Pancreas (tissue), 10 donors: Measurements from ENCODE around the gene EVI2B. TPM values are rescaled to one million over a fixed set of nuclear protein-coding genes. Genes with fewer than 3 reads are reported as not detected.

Source experiments
- ATAC-seq, 4 donors: fragments of 200-7000 bp; cut with Tn5 transposase; one replicate each; pipeline versions ENCODE4 v1.8.0 to v1.9.1; 2020; ENCODE audit warnings: mild to moderate bottlenecking in 4 of 4, moderate library complexity in 4 of 4
- DNase-seq, 6 donors: peaks; one replicate each; pipeline ENCODE4 v3.0.0-alpha.2; 2020
- FAIRE-seq: peaks from 2 replicates; lab custom pipeline; 2012; peaks lifted over from hg19 to GRCh38; lab: Jason Lieb, UNC
- H3K27ac ChIP-seq, 4 donors: fragments of 200-600 bp; sonication (generic); 1 replicate in 3 of 4; 2 replicates in 1 of 4; pipeline versions ENCODE4 v1.5.0 to v1.8.0; 2020
- H3K27me3 ChIP-seq, 4 donors: fragments of 200-600 bp; one replicate each; pipeline ENCODE4 v1.8.0; 2021
- H3K36me3 ChIP-seq, 3 donors: fragments of 200-600 bp; sonication (generic) in 1 of 3; one replicate each; pipeline versions ENCODE4 v1.5.0 to v1.8.0; 2020 to 2021
- H3K4me1 ChIP-seq, 3 donors: fragments of 200-600 bp; one replicate each; pipeline ENCODE4 v1.8.0; 2021
- H3K4me3 ChIP-seq, 4 donors: fragments of 200-600 bp; sonication (generic) in 2 of 4; one replicate each; pipeline versions ENCODE4 v1.5.0 to v1.8.0; 2020 to 2021
- H3K9me3 ChIP-seq, 4 donors: fragments of 200-600 bp; one replicate each; pipeline ENCODE4 v1.8.0; 2021
- WGBS, 2 donors: extraction: QIAGEN DNeasy Blood & Tissue Kit; methylation state at CpG; one replicate each; pipeline ENCODE4 v1.1.7; 2013; 5-methylcytosine and 5-hydroxymethylcytosine counted together
- intact Hi-C, 3 donors: fragments of 100-400 bp; cut with DNase I; formaldehyde crosslinking; loops; one replicate each; pipeline versions ENCODE4 v1.11.1 to v1.14.2; 2022
- polyA plus RNA-seq, 2 donors: library from polyadenylated mRNA; stranded (reverse); fragments of 200-250 nt; gene quantifications; one replicate each; pipeline ENCODE4 v1.2.3, GENCODE V29; 2013
- total RNA-seq, 6 donors: library from RNA; stranded (reverse); fragmentation: NEBNext Ultra II Directional in 4 of 6; extraction: Animal tissue kit (Norgen Biotek cat#: 25700) in 4 of 6; gene quantifications; one replicate each; pipeline versions ENCODE4 v1.2.1 to v1.2.4, GENCODE V29; 2021 to 2023
- TF ChIP-seq, protein P1 (sequence below), 4 donors: fragments of 200-600 bp; sonication (generic) in 3 of 4; IDR thresholded peaks; one replicate each; pipeline versions ENCODE4 v1.5.0 to v1.8.0; 2021; ENCODE audit warnings: antibody characterized with exemption in 4 of 4
- donor health status: healthy with polysubstance abuse.
- donor health status: DM: no; HTN: no; CAD: no; lungs with moderate emphysema.
- donor health status: DM: no; HTN: no; CAD: no.
- donor health status: control.
- donor health status: control.
- donor health status: Bipolar disorder and iron deficiency.
- donor health status: DM: yes; HTN: yes; CAD: no.
- donor health status: DM: no; HTN: no; CAD: no.
- donor health status: DM: no; HTN: no; CAD: no.
- donor health status: DM: yes; HTN: yes; CAD: no.

Gene EVI2B
- total and polyA plus RNA-seq, 8 donors = 0.12 to 10.7 (median 0.94) TPM

- FAIRE-seq (no peak), ATAC-seq (no peak), DNase-seq (no peak)
- Histone ChIP-seq H3K4me3 (no peak overlapping the region), H3K36me3 (no peaks in the 10 kb centered on the region), H3K9me3 (no peaks in the 10 kb centered on the region), H3K27ac (peak overlapping the region in 1 of 4 donors; percentile 39), H3K4me1 (peaks cover 0 to 8% (median 0%) of the 10 kb centered on the region in 3 donors), H3K27me3 (no peaks in the 10 kb centered on the region)
- intact Hi-C loops = no loop called here
- WGBS, 2 donors = 86 to 89% methylated on average over 3 of the region's 3 CpGs
- TF ChIP-seq, protein P1, sequence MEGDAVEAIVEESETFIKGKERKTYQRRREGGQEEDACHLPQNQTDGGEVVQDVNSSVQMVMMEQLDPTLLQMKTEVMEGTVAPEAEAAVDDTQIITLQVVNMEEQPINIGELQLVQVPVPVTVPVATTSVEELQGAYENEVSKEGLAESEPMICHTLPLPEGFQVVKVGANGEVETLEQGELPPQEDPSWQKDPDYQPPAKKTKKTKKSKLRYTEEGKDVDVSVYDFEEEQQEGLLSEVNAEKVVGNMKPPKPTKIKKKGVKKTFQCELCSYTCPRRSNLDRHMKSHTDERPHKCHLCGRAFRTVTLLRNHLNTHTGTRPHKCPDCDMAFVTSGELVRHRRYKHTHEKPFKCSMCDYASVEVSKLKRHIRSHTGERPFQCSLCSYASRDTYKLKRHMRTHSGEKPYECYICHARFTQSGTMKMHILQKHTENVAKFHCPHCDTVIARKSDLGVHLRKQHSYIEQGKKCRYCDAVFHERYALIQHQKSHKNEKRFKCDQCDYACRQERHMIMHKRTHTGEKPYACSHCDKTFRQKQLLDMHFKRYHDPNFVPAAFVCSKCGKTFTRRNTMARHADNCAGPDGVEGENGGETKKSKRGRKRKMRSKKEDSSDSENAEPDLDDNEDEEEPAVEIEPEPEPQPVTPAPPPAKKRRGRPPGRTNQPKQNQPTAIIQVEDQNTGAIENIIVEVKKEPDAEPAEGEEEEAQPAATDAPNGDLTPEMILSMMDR (IDR thresholded peaks at IDR 0.05) = no peak
These were observed 2.3 kb downstream of the EVI2B start for GRCh38 chr17:31311526-31311925.

DNA sequence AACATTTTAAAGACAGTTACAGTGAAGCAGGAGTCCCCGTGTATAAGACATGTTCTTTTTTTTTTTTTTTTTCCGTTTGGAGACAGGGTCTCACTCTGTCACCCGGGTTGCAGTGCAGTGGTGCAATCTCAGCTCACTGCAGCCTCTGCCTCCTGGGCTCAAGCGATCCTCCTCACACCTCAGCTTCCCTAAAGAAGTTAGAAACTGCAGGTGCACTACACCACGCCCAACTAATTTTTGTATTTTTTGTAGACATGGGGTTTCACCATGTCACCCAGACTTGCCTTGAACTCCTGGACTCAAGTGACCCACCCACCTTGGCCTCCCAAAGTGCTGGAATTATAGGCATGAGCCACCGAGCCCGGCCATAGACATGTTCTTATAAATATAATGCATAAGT is 3.0 kb downstream of the EVI2B start:
- Histone ChIP-seq H3K9me3 (no peaks in the 10 kb centered on the region), H3K4me3 (peak overlapping the region in 1 of 4 donors; percentile 3), H3K27me3 (no peaks in the 10 kb centered on the region), H3K27ac (peak overlapping the region in 1 of 4 donors; percentile 39), H3K36me3 (no peaks in the 10 kb centered on the region), H3K4me1 (peaks cover 0 to 1% (median 0%) of the 10 kb centered on the region in 3 donors)
- TF ChIP-seq, protein P1 (IDR thresholded peaks at IDR 0.05) = no peak
- no peak for DNase-seq
- intact Hi-C loops = no loop called here
- no peak for ATAC-seq
- WGBS, 2 donors = 86% methylated on average over 7 of the region's 7 CpGs
- no peak for FAIRE-seq

GRCh38 chr17:31310260-31310659 is 3.6 kb downstream of the EVI2B start:
- FAIRE-seq (no peak), DNase-seq (no peak), ATAC-seq (peak in 1 of 4 donors; percentile 14)
- intact Hi-C loops = no loop called here
- no peaks in the 10 kb centered on the region for H3K27me3 ChIP-seq
- H3K4me3 ChIP-seq = peak overlapping the region in 1 of 4 donors; percentile 3
- TF ChIP-seq, protein P1 (IDR thresholded peaks at IDR 0.05) = no peak
- WGBS, 2 donors = 39 to 80% methylated on average over 2 of the region's 2 CpGs
- no peaks in the 10 kb centered on the region for H3K4me1 ChIP-seq
- H3K36me3 ChIP-seq = no peaks in the 10 kb centered on the region
- no peaks in the 10 kb centered on the region for H3K9me3 ChIP-seq
- H3K27ac ChIP-seq = peak overlapping the region in 1 of 4 donors; percentile 16

DNA sequence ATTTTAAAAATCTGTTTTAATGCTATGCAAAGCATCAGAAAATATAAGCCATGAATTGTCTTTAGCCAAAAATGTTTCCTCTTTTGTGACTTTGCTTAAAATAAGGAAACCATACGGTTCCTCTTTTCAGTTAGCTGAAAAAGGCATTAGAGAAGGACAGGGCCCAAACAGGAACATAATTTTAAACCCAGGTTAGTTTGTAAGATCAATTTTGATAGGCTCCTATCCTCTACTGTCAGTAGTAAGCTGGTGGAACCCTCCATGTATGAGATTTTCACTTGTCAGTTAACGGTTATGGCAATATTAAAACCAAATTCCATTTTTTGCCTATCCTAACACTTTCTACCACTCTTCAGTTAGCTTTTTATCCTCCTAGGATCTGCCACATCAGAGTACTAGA is 4.3 kb downstream of the EVI2B start:
- WGBS, 2 donors = 89 to 99% methylated on average over 2 of the region's 2 CpGs

More for the DNA sequence above, 4.3 kb downstream of the EVI2B start:
- intact Hi-C loops = no loop called here
- no peak overlapping the region for H3K4me3 ChIP-seq
- H3K27ac ChIP-seq = peak overlapping the region in 1 of 4 donors; percentile 16
- no peaks in the 10 kb centered on the region for H3K27me3 ChIP-seq
- peak in 2 of 4 donors; percentile 45 to 46 for ATAC-seq
- no peaks in the 10 kb centered on the region for H3K36me3 ChIP-seq
- no peak for DNase-seq
- no peaks in the 10 kb centered on the region for H3K9me3 ChIP-seq
- TF ChIP-seq, protein P1 (IDR thresholded peaks at IDR 0.05) = no peak
- FAIRE-seq = no peak
- no peaks in the 10 kb centered on the region for H3K4me1 ChIP-seq
